Astrocyte (in vitro differentiated cells and primary cell): ENCODE data around the gene LRRK1. TPM values are rescaled to one million over a fixed set of nuclear protein-coding genes. Genes with fewer than 3 reads are reported as not detected.

Experiments used
- DNase-seq: peaks from one replicate; pipeline ENCODE4 v3.0.0-alpha.2; 2010; ENCODE audit warnings: low read depth
- FAIRE-seq: peaks from 2 replicates; lab custom pipeline; 2011; peaks lifted over from hg19 to GRCh38; lab: Jason Lieb, UNC
- H2AFZ ChIP-seq: 2 replicates; pipeline ENCODE4 v1.6.0; 2012; ENCODE audit warnings: low read depth, low read length, inconsistent platforms
- H3K27ac ChIP-seq: 2 replicates; pipeline ENCODE4 v1.5.1; 2011; ENCODE audit warnings: low read depth, low read length, inconsistent platforms
- H3K27me3 ChIP-seq: 2 replicates; pipeline ENCODE4 v1.6.0; 2011; ENCODE audit warnings: low read length, inconsistent platforms; ENCODE audit not compliant: insufficient read depth
- H3K36me3 ChIP-seq: 2 replicates; pipeline ENCODE4 v1.5.1; 2011; ENCODE audit warnings: low read length, inconsistent platforms; ENCODE audit not compliant: insufficient read depth
- H3K4me1 ChIP-seq: 2 replicates; pipeline ENCODE4 v1.5.1; 2011; ENCODE audit warnings: low read length, inconsistent platforms; ENCODE audit not compliant: insufficient read depth
- H3K4me2 ChIP-seq: 2 replicates; pipeline ENCODE4 v1.6.0; 2012; ENCODE audit warnings: low read length, inconsistent platforms
- H3K4me3 ChIP-seq: 2 replicates; pipeline ENCODE4 v1.5.1; 2011; ENCODE audit warnings: low read depth, mild to moderate bottlenecking, low read length, inconsistent platforms; ENCODE audit not compliant: insufficient read depth
- H3K79me2 ChIP-seq: 2 replicates; pipeline ENCODE4 v1.6.0; 2012; ENCODE audit warnings: mild to moderate bottlenecking, low read length, inconsistent platforms; ENCODE audit not compliant: insufficient read depth
- H3K9ac ChIP-seq: 2 replicates; pipeline ENCODE4 v1.6.0; 2012; ENCODE audit warnings: mild to moderate bottlenecking, low read length, inconsistent platforms
- H3K9me3 ChIP-seq: 2 replicates; pipeline ENCODE4 v1.5.1; 2012; ENCODE audit warnings: low read depth, mild to moderate bottlenecking, low read length, inconsistent platforms; ENCODE audit not compliant: insufficient read depth
- H4K20me1 ChIP-seq: 2 replicates; pipeline ENCODE4 v1.6.0; 2012; ENCODE audit warnings: low read length, inconsistent platforms; ENCODE audit not compliant: insufficient read depth
- H3K27ac Mint-ChIP-seq: one replicate; pipeline ENCODE4 v1.8.0; 2021; ENCODE audit warnings: mild to moderate bottlenecking, mixed read lengths; ENCODE audit not compliant: unreplicated experiment
- H3K27me3 Mint-ChIP-seq: one replicate; pipeline ENCODE4 v1.8.0; 2021; ENCODE audit warnings: low read depth, mixed read lengths; ENCODE audit not compliant: unreplicated experiment
- H3K36me3 Mint-ChIP-seq: one replicate; pipeline ENCODE4 v1.8.0; 2021; ENCODE audit warnings: low read depth, mixed read lengths; ENCODE audit not compliant: unreplicated experiment
- H3K4me1 Mint-ChIP-seq: one replicate; pipeline ENCODE4 v1.8.0; 2021; ENCODE audit warnings: low read depth, mixed read lengths; ENCODE audit not compliant: unreplicated experiment
- H3K4me3 Mint-ChIP-seq: one replicate; pipeline ENCODE4 v1.8.0; 2021; ENCODE audit warnings: mild to moderate bottlenecking, moderate library complexity, mixed read lengths; ENCODE audit not compliant: unreplicated experiment
- H3K9me3 Mint-ChIP-seq: one replicate; pipeline ENCODE4 v1.8.0; 2021; ENCODE audit warnings: mild to moderate bottlenecking, mixed read lengths; ENCODE audit not compliant: unreplicated experiment
- CTCF ChIP-seq: IDR thresholded peaks from 2 replicates; pipeline ENCODE4 v1.5.1; 2011; ENCODE audit warnings: low read depth, mild to moderate bottlenecking, inconsistent platforms, low read length, moderate library complexity; ENCODE audit not compliant: insufficient read depth
- EZH2 ChIP-seq: IDR thresholded peaks from 2 replicates; pipeline ENCODE4 v1.6.1; 2012; ENCODE audit warnings: mild to moderate bottlenecking, low read length, inconsistent platforms; ENCODE audit not compliant: insufficient read depth
- total RNA-seq: library from RNA; stranded (reverse); gene quantifications from 2 replicates; pipeline ENCODE4 v1.2.1, GENCODE V29; 2021

The LRRK1 gene
- total RNA-seq, 1 donor from 2014 or later, result 0.41 TPM

GRCh38 chr15:100909565-100909964 lies 9.6 kb upstream of the LRRK1 start:
- no peak overlapping the region for H3K4me2 ChIP-seq
- H3K4me1 ChIP-seq, result no peaks in the 10 kb centered on the region
- H3K36me3 Mint-ChIP-seq, result no peaks in the 10 kb centered on the region
- no peak overlapping the region for H3K4me3 ChIP-seq
- peaks cover 5% of the 10 kb centered on the region for H3K9me3 Mint-ChIP-seq
- TF ChIP-seq EZH2, result no peak
- TF ChIP-seq CTCF, result no peak
- DNase-seq, result no peak
- no peak overlapping the region for H2AFZ ChIP-seq
- no peaks in the 10 kb centered on the region for H3K4me1 Mint-ChIP-seq
- no peak overlapping the region for H3K4me3 Mint-ChIP-seq
- peaks cover 18% of the 10 kb centered on the region for H3K27me3 Mint-ChIP-seq
- no peak for FAIRE-seq
- H3K9ac ChIP-seq, result no peak overlapping the region
- H4K20me1 ChIP-seq, result no peaks in the 10 kb centered on the region
- H3K27ac ChIP-seq, result no peak overlapping the region
- H3K27me3 ChIP-seq, result no peaks in the 10 kb centered on the region
- no peaks in the 10 kb centered on the region for H3K79me2 ChIP-seq
- H3K27ac Mint-ChIP-seq, result no peak overlapping the region
- H3K36me3 ChIP-seq, result no peaks in the 10 kb centered on the region
- H3K9me3 ChIP-seq, result no peaks in the 10 kb centered on the region

- peaks cover 23% of the 10 kb centered on the region for H3K27me3 Mint-ChIP-seq
- H3K4me3 ChIP-seq, result no peak overlapping the region
- no peak for TF ChIP-seq EZH2
- TF ChIP-seq CTCF, result peak; percentile 4
- H3K27me3 ChIP-seq, result no peaks in the 10 kb centered on the region
- H4K20me1 ChIP-seq, result no peaks in the 10 kb centered on the region
- FAIRE-seq, result no peak
- no peak overlapping the region for H3K4me2 ChIP-seq
- no peaks in the 10 kb centered on the region for H3K9me3 ChIP-seq
- H3K4me1 ChIP-seq, result no peaks in the 10 kb centered on the region
- no peaks in the 10 kb centered on the region for H3K36me3 Mint-ChIP-seq
- H3K36me3 ChIP-seq, result no peaks in the 10 kb centered on the region
- H3K4me1 Mint-ChIP-seq, result no peaks in the 10 kb centered on the region
- H3K79me2 ChIP-seq, result no peaks in the 10 kb centered on the region
- no peak overlapping the region for H3K9ac ChIP-seq
- no peak overlapping the region for H3K27ac ChIP-seq
- H3K4me3 Mint-ChIP-seq, result no peak overlapping the region
- peaks cover 5% of the 10 kb centered on the region for H3K9me3 Mint-ChIP-seq
- no peak overlapping the region for H3K27ac Mint-ChIP-seq
- DNase-seq, result no peak
- no peak overlapping the region for H2AFZ ChIP-seq
These were observed 8.9 kb upstream of the LRRK1 start for GRCh38 chr15:100909989-100910955.

GRCh38 chr15:100911086-100911485 lies 8.1 kb upstream of the LRRK1 start:
- H3K4me3 ChIP-seq, result no peak overlapping the region
- no peaks in the 10 kb centered on the region for H3K4me1 Mint-ChIP-seq
- no peaks in the 10 kb centered on the region for H3K27me3 ChIP-seq
- no peaks in the 10 kb centered on the region for H3K4me1 ChIP-seq
- peaks cover 18% of the 10 kb centered on the region for H3K27me3 Mint-ChIP-seq
- H3K27ac Mint-ChIP-seq, result no peak overlapping the region
- H3K4me3 Mint-ChIP-seq, result no peak overlapping the region
- no peaks in the 10 kb centered on the region for H3K79me2 ChIP-seq
- H3K9ac ChIP-seq, result no peak overlapping the region
- FAIRE-seq (no peak), DNase-seq (no peak)
- TF ChIP-seq EZH2, result no peak
- no peak for TF ChIP-seq CTCF
- no peaks in the 10 kb centered on the region for H4K20me1 ChIP-seq
- no peaks in the 10 kb centered on the region for H3K9me3 ChIP-seq
- no peaks in the 10 kb centered on the region for H3K36me3 Mint-ChIP-seq
- H2AFZ ChIP-seq, result no peak overlapping the region
- H3K36me3 ChIP-seq, result no peaks in the 10 kb centered on the region
- H3K9me3 Mint-ChIP-seq, result peaks cover 5% of the 10 kb centered on the region
- H3K4me2 ChIP-seq, result no peak overlapping the region
- no peak overlapping the region for H3K27ac ChIP-seq
